Right lobe of liver (tissue), 6 donors: Measurements from ENCODE around the gene ASB3. TPM values are rescaled to one million over a fixed set of nuclear protein-coding genes. Genes with fewer than 3 reads are reported as not detected.

Experiments used
- ATAC-seq, 4 donors: fragments of 200-7000 bp; cut with Tn5 transposase; one replicate each; pipeline ENCODE4 v1.9.1; 2020; ENCODE audit warnings: mild to moderate bottlenecking in 4 of 4, moderate library complexity in 4 of 4
- DNase-seq, 3 donors: peaks; one replicate each; pipeline ENCODE4 v3.0.0-alpha.2; 2020
- H3K27ac ChIP-seq, 3 donors: fragments of 200-600 bp; one replicate each; pipeline ENCODE4 v1.8.0; 2022
- H3K27me3 ChIP-seq, 2 donors: fragments of 200-600 bp; one replicate each; pipeline ENCODE4 v1.8.0; 2022
- H3K36me3 ChIP-seq, 4 donors: fragments of 200-600 bp; sonication (generic) in 1 of 4; one replicate each; pipeline versions ENCODE4 v1.5.1 to v1.8.0; 2017 to 2022; ENCODE audit warnings: control low read depth in 1 of 4
- H3K4me1 ChIP-seq, 4 donors: fragments of 200-600 bp; sonication (generic) in 1 of 4; one replicate each; pipeline versions ENCODE4 v1.5.1 to v1.8.0; 2017 to 2022; ENCODE audit warnings: control low read depth in 1 of 4
- H3K4me3 ChIP-seq, 3 donors: fragments of 200-600 bp; one replicate each; pipeline ENCODE4 v1.8.0; 2022
- H3K9me3 ChIP-seq, 4 donors: fragments of 200-600 bp; sonication (generic) in 1 of 4; one replicate each; pipeline versions ENCODE4 v1.5.1 to v1.8.0; 2017 to 2022; ENCODE audit warnings: control low read depth in 1 of 4
- CTCF ChIP-seq, 4 donors: fragments of 200-600 bp in 3 of 4; fragments of 450-650 bp in 1 of 4; IDR thresholded peaks; one replicate each; pipeline versions ENCODE4 v1.5.1 to v1.8.0; 2016 to 2022; ENCODE audit warnings: antibody characterized with exemption in 4 of 4, mild to moderate bottlenecking in 2 of 4
- POLR2A ChIP-seq: fragments of 450-650 bp; IDR thresholded peaks from one replicate; pipeline ENCODE4 v1.6.1; 2017; ENCODE audit warnings: antibody characterized with exemption, mild to moderate bottlenecking
- WGBS: methylation state at CpG from one replicate; pipeline ENCODE4 v1.1.6; 2018; ENCODE audit warnings: low coverage, low lambda C conversion rate; ENCODE audit not compliant: insufficient coverage; ENCODE audit errors: missing lambda C conversion rate; 5-methylcytosine and 5-hydroxymethylcytosine counted together
- intact Hi-C, 2 donors: fragments of 100-400 bp; cut with DNase I; formaldehyde crosslinking; loops; one replicate each; pipeline versions ENCODE4 v1.11.2 to v1.14.1; 2022
- total RNA-seq, 6 experiments: library from RNA; depleted of rRNA in 2 of 6; stranded (reverse); fragments of >200 nt in 2 of 6; fragmentation: NEBNext Ultra II Directional in 3 of 6; extraction: Animal tissue kit (Norgen Biotek cat#: 25700) in 3 of 6; gene quantifications; one replicate each; pipeline versions ENCODE4 v1.1.0 to v1.2.4, GENCODE V29; 2016 to 2023
- donor health status: DM: no; HTN: yes; CAD: no.
- donor health status: DM: no; HTN: no; CAD: no.
- donor health status: DM: no; HTN: no; CAD: no.
- donor health status: DM: no; HTN: yes; CAD: no.
- donor health status: DM: no; HTN: yes; CAD: no.

Gene ASB3
- total RNA-seq, 6 experiments from 2014 or later = 3.6 to 8.4 (median 5.3) TPM

GRCh38 chr2:53793261-53793660 lies 6.5 kb upstream of the ASB3 start:
- no peak overlapping the region for H3K4me3 ChIP-seq
- intact Hi-C loops = no loop called here
- WGBS = 85% methylated on average over 3 of the region's 3 CpGs
- H3K9me3 ChIP-seq = no peaks in the 10 kb centered on the region
- ATAC-seq (no peak), DNase-seq (no peak)
- TF ChIP-seq CTCF (IDR thresholded peaks at IDR 0.05) = no peak
- no peak overlapping the region for H3K27ac ChIP-seq
- peaks cover 0 to 7% (median 0%) of the 10 kb centered on the region in 4 donors for H3K4me1 ChIP-seq
- no peaks in the 10 kb centered on the region for H3K27me3 ChIP-seq
- peaks cover 0 to 28% (median 2%) of the 10 kb centered on the region in 4 donors for H3K36me3 ChIP-seq

- Histone ChIP-seq H3K4me1 (peaks cover 0 to 25% (median 6%) of the 10 kb centered on the region in 4 donors), H3K27ac (peak overlapping the region; percentile 61 to 79 (median 77)), H3K27me3 (no peaks in the 10 kb centered on the region), H3K4me3 (peak overlapping the region; percentile 93 to 98 (median 98)), H3K9me3 (no peaks in the 10 kb centered on the region), H3K36me3 (no peaks in the 10 kb centered on the region)
- intact Hi-C loops = no loop called here
- DNase-seq = no peak
- peak in 3 of 4 donors; percentile 8 to 14 (median 9) for ATAC-seq
- TF ChIP-seq CTCF (IDR thresholded peaks at IDR 0.05) (no peak), POLR2A (no peak)
- under 1% methylated on average over 17 of the region's 17 CpGs for WGBS
Measured at GRCh38 chr2:53787614-53788289, 999 bp upstream of the ASB3 start.

- intact Hi-C loops = no loop called here
- Histone ChIP-seq H3K9me3 (no peaks in the 10 kb centered on the region), H3K36me3 (no peaks in the 10 kb centered on the region), H3K4me1 (peaks cover 0 to 25% (median 6%) of the 10 kb centered on the region in 4 donors), H3K27ac (peak overlapping the region; percentile 61 to 79 (median 77)), H3K4me3 (peak overlapping the region; percentile 93 to 98 (median 98)), H3K27me3 (no peaks in the 10 kb centered on the region)
- ATAC-seq (peak; percentile 54 to 62 (median 58)), DNase-seq (peak in 2 of 3 donors; percentile 47 to 62)
- 0% methylated on average over 18 of the region's 18 CpGs for WGBS
- TF ChIP-seq POLR2A (no peak), CTCF (IDR thresholded peaks at IDR 0.05) (no peak)
Measured at GRCh38 chr2:53786352-53786704, 425 bp downstream of the ASB3 start.

- DNase-seq (no peak), ATAC-seq (no peak)
- H3K4me3 ChIP-seq = peak overlapping the region; percentile 93 to 98 (median 98)
- H3K27ac ChIP-seq = no peak overlapping the region
- H3K4me1 ChIP-seq = peaks cover 0 to 25% (median 6%) of the 10 kb centered on the region in 4 donors
- intact Hi-C loops = no loop called here
- TF ChIP-seq POLR2A (no peak), CTCF (IDR thresholded peaks at IDR 0.05) (no peak)
- no peaks in the 10 kb centered on the region for H3K9me3 ChIP-seq
- no peaks in the 10 kb centered on the region for H3K27me3 ChIP-seq
- whole genome bisulfite sequencing = 56% methylated on average over 8 of the region's 11 CpGs
- no peaks in the 10 kb centered on the region for H3K36me3 ChIP-seq
Measured at GRCh38 chr2:53785366-53785765, 1.4 kb downstream of the ASB3 start.
